ENCODE measurements around the gene POPDC2. TPM values are rescaled to one million over a fixed set of nuclear protein-coding genes. Genes with fewer than 3 reads are reported as not detected.
"Not testable (repeated sequence)": the region's sequence is repeated elsewhere in the genome, so short reads cannot be mapped to it uniquely, and the experiment has no call there.

POPDC2 gene
- polyA plus RNA-seq, 6 donors from 2014 or later: 2.0 to 4.0 (median 2.4) TPM

- Mint-ChIP-seq H3K27me3 (peaks cover 4 to 40% (median 24%) of the 10 kb centered on the region in 3 donors), H3K27ac (no peak overlapping the region), H3K4me1 (no peaks in the 10 kb centered on the region), H3K9me3 (peaks cover 0 to 6% (median 0%) of the 10 kb centered on the region in 7 donors), H3K4me3 (no peak overlapping the region), H3K36me3 (no peaks in the 10 kb centered on the region)
- ATAC-seq (ENCODE audit: low read depth in 2 of 2) (no peak), DNase-seq (no peak)
Observed at GRCh38 chr3:119611664-119612063, 48.7 kb downstream of the POPDC2 start.

- ATAC-seq (ENCODE audit: low read depth in 2 of 2): no peak
- no peaks in the 10 kb centered on the region for H3K36me3 Mint-ChIP-seq
- peaks cover 6 to 33% (median 24%) of the 10 kb centered on the region in 3 donors for H3K27me3 Mint-ChIP-seq
Observed at GRCh38 chr3:119609301-119609700, 51.1 kb downstream of the POPDC2 start.

GRCh38 chr3:119608405-119609000 lies 51.9 kb downstream of the POPDC2 start:
- no peak overlapping the region for H3K4me3 Mint-ChIP-seq
- H3K27me3 Mint-ChIP-seq: peaks cover 7 to 33% (median 24%) of the 10 kb centered on the region in 3 donors
- peaks cover 0 to 6% (median 0%) of the 10 kb centered on the region in 7 donors for H3K9me3 Mint-ChIP-seq
- H3K4me1 Mint-ChIP-seq: no peaks in the 10 kb centered on the region
- no peak overlapping the region for H3K27ac Mint-ChIP-seq
- ATAC-seq (ENCODE audit: low read depth in 2 of 2) (no peak), DNase-seq (no peak)
- H3K36me3 Mint-ChIP-seq: no peaks in the 10 kb centered on the region

More at GRCh38 chr3:119609301-119609700, 51.1 kb downstream of the POPDC2 start:
- Mint-ChIP-seq H3K4me3 (no peak overlapping the region), H3K9me3 (peaks cover 0 to 6% (median 0%) of the 10 kb centered on the region in 7 donors), H3K27ac (no peak overlapping the region), H3K4me1 (no peaks in the 10 kb centered on the region)
- no peak for DNase-seq

- Mint-ChIP-seq H3K9me3 (no peaks in the 10 kb centered on the region), H3K27ac (no peak overlapping the region), H3K4me3 (no peak overlapping the region), H3K27me3 (peaks cover 6 to 25% (median 24%) of the 10 kb centered on the region in 3 donors), H3K36me3 (no peaks in the 10 kb centered on the region), H3K4me1 (no peaks in the 10 kb centered on the region)
- no peak for DNase-seq
- no peak for ATAC-seq (ENCODE audit: low read depth in 2 of 2)
Observed at GRCh38 chr3:119604878-119605277, 55.5 kb downstream of the POPDC2 start.

GRCh38 chr3:119602676-119603075 lies 57.7 kb downstream of the POPDC2 start:
- Mint-ChIP-seq H3K27me3 (peaks cover 4 to 10% (median 7%) of the 10 kb centered on the region in 3 donors), H3K27ac (no peak overlapping the region), H3K4me3 (no peak overlapping the region), H3K36me3 (no peaks in the 10 kb centered on the region), H3K9me3 (no peaks in the 10 kb centered on the region), H3K4me1 (no peaks in the 10 kb centered on the region)
- DNase-seq (no peak), ATAC-seq (ENCODE audit: low read depth in 2 of 2) (no peak)

GRCh38 chr3:119601154-119601553 lies 59.2 kb downstream of the POPDC2 start:
- Mint-ChIP-seq H3K4me1 (no peaks in the 10 kb centered on the region), H3K27me3 (peaks cover 0 to 4% (median 0%) of the 10 kb centered on the region in 3 donors), H3K9me3 (no peaks in the 10 kb centered on the region), H3K4me3 (no peak overlapping the region), H3K27ac (no peak overlapping the region), H3K36me3 (no peaks in the 10 kb centered on the region)
- DNase-seq (no peak), ATAC-seq (ENCODE audit: low read depth in 2 of 2) (no peak)

GRCh38 chr3:119600732-119601131 lies 59.7 kb downstream of the POPDC2 start:
- peak; percentile 40 to 68 for ATAC-seq (ENCODE audit: low read depth in 2 of 2)
- H3K27ac Mint-ChIP-seq: no peak overlapping the region

GRCh38 chr3:119599558-119600174 lies 60.7 kb downstream of the POPDC2 start:
- no peak for DNase-seq
- Mint-ChIP-seq H3K27me3 (peaks cover 0 to 4% (median 0%) of the 10 kb centered on the region in 3 donors), H3K36me3 (no peaks in the 10 kb centered on the region), H3K4me3 (no peak overlapping the region), H3K9me3 (no peaks in the 10 kb centered on the region), H3K4me1 (peaks cover 0 to 2% (median 0%) of the 10 kb centered on the region in 3 donors), H3K27ac (no peak overlapping the region)
- ATAC-seq (ENCODE audit: low read depth in 2 of 2): no peak

More at GRCh38 chr3:119600732-119601131, 59.7 kb downstream of the POPDC2 start:
- Mint-ChIP-seq H3K36me3 (no peaks in the 10 kb centered on the region), H3K27me3 (peaks cover 0 to 4% (median 0%) of the 10 kb centered on the region in 3 donors), H3K4me3 (no peak overlapping the region), H3K4me1 (peaks cover 0 to under 1% (median 0%) of the 10 kb centered on the region in 3 donors), H3K9me3 (no peaks in the 10 kb centered on the region)
- DNase-seq: no peak

- no peaks in the 10 kb centered on the region for H3K9me3 Mint-ChIP-seq
- peak overlapping the region in 2 of 6 donors; percentile 6 to 74 for H3K27ac Mint-ChIP-seq
- ATAC-seq (ENCODE audit: low read depth in 2 of 2) (no peak), DNase-seq (no peak)
- H3K4me3 Mint-ChIP-seq: peak overlapping the region in 2 of 8 donors; percentile 42 to 45
- H3K27me3 Mint-ChIP-seq: no peaks in the 10 kb centered on the region
- peaks cover 0 to 2% (median 0%) of the 10 kb centered on the region in 3 donors for H3K4me1 Mint-ChIP-seq
- H3K36me3 Mint-ChIP-seq: no peaks in the 10 kb centered on the region
Observed at GRCh38 chr3:119598410-119599098, 61.8 kb downstream of the POPDC2 start.

GRCh38 chr3:119597548-119598288 lies 62.7 kb downstream of the POPDC2 start, which contains the start of gene PLA1A:
Gene PLA1A (plus strand): TSS chr3:119597885. CDS start chr3:119597914, 29 bp downstream.
- no peaks in the 10 kb centered on the region for H3K9me3 Mint-ChIP-seq
- H3K27me3 Mint-ChIP-seq: no peaks in the 10 kb centered on the region
- H3K27ac Mint-ChIP-seq: peak within 1 kb of the TSS in 1 of 6 donors; percentile 35
- peak within 1 kb of the TSS in 2 of 8 donors; percentile 42 to 45 for H3K4me3 Mint-ChIP-seq
- H3K36me3 Mint-ChIP-seq: no peaks in the 10 kb centered on the region
- ATAC-seq (ENCODE audit: low read depth in 2 of 2) (no peak), DNase-seq (no peak)
- H3K4me1 Mint-ChIP-seq: peaks cover 0 to 2% (median 0%) of the 10 kb centered on the region in 3 donors

- no peak for DNase-seq
- no peak for ATAC-seq (ENCODE audit: low read depth in 2 of 2)
- Mint-ChIP-seq H3K4me3 (no peak overlapping the region), H3K9me3 (no peaks in the 10 kb centered on the region), H3K27ac (no peak overlapping the region), H3K36me3 (no peaks in the 10 kb centered on the region), H3K4me1 (peaks cover 0 to 2% (median 0%) of the 10 kb centered on the region in 3 donors), H3K27me3 (no peaks in the 10 kb centered on the region)
Observed at GRCh38 chr3:119596398-119596797, 64.0 kb downstream of the POPDC2 start.

GRCh38 chr3:119595639-119596334 lies 64.6 kb downstream of the POPDC2 start:
- Mint-ChIP-seq H3K9me3 (no peaks in the 10 kb centered on the region), H3K4me3 (no peak overlapping the region), H3K27me3 (no peaks in the 10 kb centered on the region), H3K36me3 (no peaks in the 10 kb centered on the region), H3K27ac (peak overlapping the region in 1 of 6 donors; percentile 22), H3K4me1 (peaks cover 0 to 2% (median 0%) of the 10 kb centered on the region in 3 donors)
- no peak for ATAC-seq (ENCODE audit: low read depth in 2 of 2)
- DNase-seq: no peak

- not testable (repeated sequence) for DNase-seq; H3K36me3 Mint-ChIP-seq; H3K4me3 Mint-ChIP-seq; H3K4me1 Mint-ChIP-seq; H3K27me3 Mint-ChIP-seq; ATAC-seq (ENCODE audit: low read depth in 2 of 2); H3K9me3 Mint-ChIP-seq; H3K27ac Mint-ChIP-seq
Observed at GRCh38 chr3:119594929-119595328, 65.5 kb downstream of the POPDC2 start.
